MCF 10A (cell line): ENCODE measurements around the gene ECEL1. TPM values are rescaled to one million over a fixed set of nuclear protein-coding genes. Genes with fewer than 3 reads are reported as not detected.

Experiments
- BruUV-seq: library from RNA; stranded (reverse); fragments of 400-500 nt; replicated peaks from 2 replicates; lab custom pipeline; 2021; lab: Mats Ljungman, UMichigan
- CTCF ChIA-PET: fragments of 300-600 bp; sonication (Branson Sonifier 250); formaldehyde crosslinking; extraction: SDS; loops from one replicate; lab custom pipeline; 2021; ENCODE audit warnings: antibody characterized with exemption, inconsistent platforms; lab: Yijun Ruan, JAX
- POLR2A ChIA-PET: fragments of 300-600, 350-650 bp; sonication (Branson Sonifier 250); formaldehyde crosslinking; extraction: SDS; loops from one replicate; lab custom pipeline; 2020; ENCODE audit warnings: antibody characterized with exemption, inconsistent platforms; lab: Yijun Ruan, JAX
- DNase-seq: peaks from one replicate; pipeline ENCODE4 v3.0.0-alpha.2; 2018; ENCODE audit not compliant: unreplicated experiment
- H3K27ac Mint-ChIP-seq: one replicate; pipeline ENCODE4 v1.8.0; 2022; ENCODE audit warnings: mild to moderate bottlenecking, low read depth, mixed read lengths; ENCODE audit not compliant: unreplicated experiment
- H3K27me3 Mint-ChIP-seq: one replicate; pipeline ENCODE4 v1.8.0; 2022; ENCODE audit warnings: mixed read lengths; ENCODE audit not compliant: insufficient read depth, unreplicated experiment
- H3K36me3 Mint-ChIP-seq: one replicate; pipeline ENCODE4 v1.8.0; 2022; ENCODE audit warnings: mild to moderate bottlenecking, moderate library complexity, mixed read lengths; ENCODE audit not compliant: insufficient read depth, unreplicated experiment
- H3K4me1 Mint-ChIP-seq: one replicate; pipeline ENCODE4 v1.8.0; 2022; ENCODE audit warnings: mixed read lengths; ENCODE audit not compliant: insufficient read depth, unreplicated experiment
- H3K4me3 Mint-ChIP-seq: one replicate; pipeline ENCODE4 v1.8.0; 2022; ENCODE audit warnings: mild to moderate bottlenecking, moderate library complexity, mixed read lengths; ENCODE audit not compliant: unreplicated experiment
- H3K9me3 Mint-ChIP-seq: one replicate; pipeline ENCODE4 v1.8.0; 2022; ENCODE audit warnings: mixed read lengths; ENCODE audit not compliant: unreplicated experiment
- CTCF ChIP-seq: fragments of 200-600 bp; IDR thresholded peaks from one replicate; pipeline ENCODE4 v1.8.0; 2022; ENCODE audit warnings: antibody characterized with exemption, mild to moderate bottlenecking; ENCODE audit not compliant: unreplicated experiment
- intact Hi-C: fragments of 100-400 bp; cut with micrococcal nuclease; formaldehyde crosslinking; loops from 2 replicates; pipeline ENCODE4 v1.14.1; 2022
- total RNA-seq: library from RNA; stranded (reverse); gene quantifications from 2 replicates; pipeline ENCODE4 v1.2.3, GENCODE V29; 2022

Gene ECEL1
- total RNA-seq, 1 experiment from 2014 or later: not detected

GRCh38 chr2:232502511-232502910 lies 14.9 kb upstream of the ECEL1 start:
- intact Hi-C loops: no loop called here
- Mint-ChIP-seq H3K4me1 (no peaks in the 10 kb centered on the region), H3K36me3 (no peaks in the 10 kb centered on the region), H3K27ac (no peak overlapping the region), H3K9me3 (no peaks in the 10 kb centered on the region), H3K4me3 (peak overlapping the region; percentile 59), H3K27me3 (peaks cover 41% of the 10 kb centered on the region)
- POLR2A ChIA-PET: no interaction called here
- BruUV-seq: no TSS peak
- DNase-seq: no peak
- TF ChIP-seq CTCF: no peak
- CTCF ChIA-PET: no interaction called here

- H3K27ac Mint-ChIP-seq: no peak overlapping the region
- no peaks in the 10 kb centered on the region for H3K9me3 Mint-ChIP-seq
- ChIA-PET POLR2A (no interaction called here), CTCF (no interaction called here)
- H3K27me3 Mint-ChIP-seq: peaks cover 41% of the 10 kb centered on the region
- H3K4me1 Mint-ChIP-seq: no peaks in the 10 kb centered on the region
- intact Hi-C loops: no loop called here
- no peak for TF ChIP-seq CTCF
- DNase-seq: no peak
- BruUV-seq: no TSS peak
- H3K36me3 Mint-ChIP-seq: no peaks in the 10 kb centered on the region
- H3K4me3 Mint-ChIP-seq: no peak overlapping the region
These were observed 14.3 kb upstream of the ECEL1 start for GRCh38 chr2:232501794-232502390.

GRCh38 chr2:232501331-232501771 lies 13.7 kb upstream of the ECEL1 start:
- DNase-seq: no peak
- ChIA-PET POLR2A (no interaction called here), CTCF (no interaction called here)
- H3K4me1 Mint-ChIP-seq: no peaks in the 10 kb centered on the region
- H3K27me3 Mint-ChIP-seq: peaks cover 41% of the 10 kb centered on the region
- TF ChIP-seq CTCF: no peak
- no peaks in the 10 kb centered on the region for H3K36me3 Mint-ChIP-seq
- intact Hi-C loops: no loop called here
- H3K27ac Mint-ChIP-seq: no peak overlapping the region
- no TSS peak for BruUV-seq
- no peaks in the 10 kb centered on the region for H3K9me3 Mint-ChIP-seq
- H3K4me3 Mint-ChIP-seq: no peak overlapping the region

- Mint-ChIP-seq H3K27ac (no peak overlapping the region), H3K27me3 (peaks cover 14% of the 10 kb centered on the region), H3K9me3 (no peaks in the 10 kb centered on the region), H3K4me3 (no peak overlapping the region), H3K4me1 (no peaks in the 10 kb centered on the region), H3K36me3 (no peaks in the 10 kb centered on the region)
- ChIA-PET POLR2A (no interaction called here), CTCF (no interaction called here)
- BruUV-seq: no TSS peak
- no peak for TF ChIP-seq CTCF
- DNase-seq: no peak
- intact Hi-C loops: no loop called here
These were observed 10.8 kb upstream of the ECEL1 start for GRCh38 chr2:232498452-232498851.
